Stimulated activated CD8-positive, alpha-beta memory T cell treated with anti-CD3 and anti-CD28 coated beads, Interleukin-12 subunit alpha, Interleukin-12 subunit beta, amount 100 ng/mL, for 24 hours (primary cell): Measurements from ENCODE around the gene SLC12A8.

ENCODE experiments used
- DNase-seq: peaks from one replicate; pipeline ENCODE4 v3.0.0-alpha.2; 2020; ENCODE audit errors: extremely low read depth

The SLC12A8 gene

GRCh38 chr3:125212509-125213363, at the start of gene SLC12A8:
SLC12A8 (minus strand) TSS chr3:125212748; CDS start chr3:125211349, 1,399 bp downstream.
- no peak for DNase-seq

- no peak for DNase-seq
Measured at GRCh38 chr3:125262161-125262560, 49.6 kb upstream of the SLC12A8 start.

GRCh38 chr3:125261031-125261430, 48.5 kb upstream of the SLC12A8 start:
- no peak for DNase-seq

GRCh38 chr3:125260158-125260557, 47.6 kb upstream of the SLC12A8 start:
- DNase-seq, result no peak

- no peak for DNase-seq
Measured at GRCh38 chr3:125257536-125257935, 45.0 kb upstream of the SLC12A8 start.

- DNase-seq, result no peak
Measured at GRCh38 chr3:125256675-125257074, 44.1 kb upstream of the SLC12A8 start.

- DNase-seq, result no peak
Measured at GRCh38 chr3:125250973-125251372, 38.4 kb upstream of the SLC12A8 start.

- DNase-seq, result no peak
Measured at GRCh38 chr3:125246237-125246636, 33.7 kb upstream of the SLC12A8 start.

- DNase-seq, result no peak
Measured at GRCh38 chr3:125245521-125245920, 33.0 kb upstream of the SLC12A8 start.

GRCh38 chr3:125240496-125240895, 27.9 kb upstream of the SLC12A8 start:
- DNase-seq, result no peak

- DNase-seq, result no peak
Measured at GRCh38 chr3:125239266-125239665, 26.7 kb upstream of the SLC12A8 start.

- no peak for DNase-seq
Measured at GRCh38 chr3:125238759-125239158, 26.2 kb upstream of the SLC12A8 start.

GRCh38 chr3:125236331-125236903, 23.9 kb upstream of the SLC12A8 start:
- no peak for DNase-seq

- no peak for DNase-seq
Measured at GRCh38 chr3:125234831-125235230, 22.3 kb upstream of the SLC12A8 start.

GRCh38 chr3:125232401-125232800, 19.9 kb upstream of the SLC12A8 start:
- DNase-seq, result no peak

- no peak for DNase-seq
Measured at GRCh38 chr3:125231895-125232294, 19.3 kb upstream of the SLC12A8 start.

GRCh38 chr3:125229707-125230106, 17.2 kb upstream of the SLC12A8 start:
- DNase-seq, result no peak

- DNase-seq, result no peak
Measured at GRCh38 chr3:125229168-125229567, 16.6 kb upstream of the SLC12A8 start.

- DNase-seq, result no peak
Measured at GRCh38 chr3:125221831-125222230, 9.3 kb upstream of the SLC12A8 start.

GRCh38 chr3:125220727-125221429, 8.3 kb upstream of the SLC12A8 start:
- DNase-seq, result no peak

- no peak for DNase-seq
Measured at GRCh38 chr3:125220183-125220582, 7.6 kb upstream of the SLC12A8 start.

GRCh38 chr3:125219261-125219701, 6.7 kb upstream of the SLC12A8 start:
- no peak for DNase-seq

- no peak for DNase-seq
Measured at GRCh38 chr3:125214738-125215137, 2.2 kb upstream of the SLC12A8 start.
